HG03097 (cell line): ENCODE results near the gene MRPS35.

ENCODE experiments used
- ATAC-seq: cut with Tn5 transposase; IDR thresholded peaks from one replicate; pipeline ENCODE4 v1.9.1; 2021; ENCODE audit not compliant: unreplicated experiment, low FRiP score

The MRPS35 gene

DNA sequence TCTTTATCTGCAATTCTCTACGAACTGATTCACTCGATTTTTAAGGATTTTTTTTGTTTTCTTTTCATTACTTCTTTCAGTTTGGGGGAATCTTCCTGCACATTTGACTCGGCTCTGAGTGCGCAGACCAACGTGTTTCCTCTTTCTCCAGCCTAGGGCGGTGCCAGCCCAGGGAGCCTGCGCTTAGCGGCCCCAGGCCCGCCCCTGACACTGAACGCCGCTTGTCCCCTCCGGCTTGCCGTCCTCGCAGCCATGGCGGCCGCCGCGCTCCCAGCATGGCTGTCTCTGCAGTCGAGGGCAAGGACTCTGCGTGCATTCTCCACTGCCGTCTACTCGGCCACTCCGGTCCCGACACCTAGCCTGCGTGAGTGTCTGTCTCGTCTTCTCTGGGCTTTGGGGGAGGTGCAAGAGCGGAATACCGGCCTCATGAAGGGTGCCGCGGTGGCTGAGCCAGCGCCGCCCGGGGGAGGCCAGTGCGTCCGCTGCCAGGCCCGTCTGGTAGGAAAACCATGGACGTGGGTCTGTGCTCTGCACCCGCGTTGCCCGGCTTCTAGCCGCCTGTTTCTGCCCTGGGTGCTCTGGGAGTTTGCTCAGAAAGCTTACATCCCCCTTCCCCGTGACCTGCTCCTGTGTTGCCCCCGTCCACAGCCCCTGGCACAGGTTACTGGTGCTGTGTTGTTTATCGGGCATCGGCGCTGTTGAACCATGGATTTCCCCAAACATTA lies at the start of gene MRPS35:
MRPS35 (plus strand) TSS at position 241 of the 725 bp plus-strand sequence; CDS start at position 253, 12 bp downstream.
- ATAC-seq, result peak; percentile 92

DNA sequence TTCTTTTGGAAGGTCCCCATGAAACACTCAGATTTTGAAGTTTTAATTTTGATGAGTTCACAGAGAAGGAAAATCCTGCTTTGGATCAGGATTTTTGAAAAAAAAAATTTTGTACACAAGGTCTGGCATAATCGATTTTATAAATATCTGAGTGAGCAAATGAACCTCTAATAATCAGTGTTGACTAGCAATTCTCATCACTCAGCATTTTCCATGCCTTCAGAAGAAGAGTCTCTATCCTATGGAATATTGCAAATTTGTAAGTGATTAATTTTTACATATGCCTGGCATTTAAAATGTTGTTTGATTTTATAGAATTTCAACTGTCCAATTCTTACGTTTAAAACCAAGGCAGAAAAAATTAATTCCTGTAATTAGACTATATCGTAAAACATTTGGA lies 44.9 kb upstream of the MRPS35 start:
- no peak for ATAC-seq

DNA sequence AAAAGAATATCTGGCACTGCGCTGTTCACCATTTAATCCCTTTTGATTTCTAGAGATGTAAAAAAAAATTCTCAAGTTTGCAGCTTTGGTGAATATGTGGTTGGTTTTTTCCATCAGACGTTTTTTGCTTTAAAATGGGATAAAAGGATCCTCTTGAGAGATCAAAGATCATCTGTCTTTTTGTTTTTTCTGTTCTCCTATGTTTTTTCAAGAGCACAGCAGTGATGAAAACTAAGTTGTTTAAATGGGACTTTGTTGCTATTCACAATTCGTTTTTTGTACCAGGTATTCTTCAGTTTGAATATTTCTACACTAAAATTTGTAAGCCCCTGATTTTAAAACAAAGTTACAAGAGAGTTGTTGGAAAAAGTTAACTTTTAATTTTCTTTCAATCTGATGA lies 44.1 kb upstream of the MRPS35 start:
- ATAC-seq, result no peak

DNA sequence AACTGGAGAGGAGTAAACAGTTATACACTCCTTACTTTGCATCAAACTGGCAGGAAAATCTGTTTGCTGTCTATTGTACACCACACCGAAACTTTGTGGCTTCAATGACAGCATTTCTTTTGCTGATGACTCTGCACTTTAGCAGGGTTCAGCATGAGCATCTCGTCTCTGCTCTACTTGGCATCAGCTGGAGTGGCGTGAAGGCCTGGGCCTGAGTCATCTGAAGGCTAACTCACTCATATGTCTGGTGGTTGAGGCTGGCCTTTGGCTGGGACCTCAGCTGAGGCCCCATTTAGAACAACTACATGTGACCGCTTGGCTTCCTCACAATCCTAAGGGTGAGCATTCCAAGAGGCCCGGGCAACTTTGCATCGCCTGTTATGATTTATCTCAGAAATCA lies 43.1 kb upstream of the MRPS35 start:
- no peak for ATAC-seq

DNA sequence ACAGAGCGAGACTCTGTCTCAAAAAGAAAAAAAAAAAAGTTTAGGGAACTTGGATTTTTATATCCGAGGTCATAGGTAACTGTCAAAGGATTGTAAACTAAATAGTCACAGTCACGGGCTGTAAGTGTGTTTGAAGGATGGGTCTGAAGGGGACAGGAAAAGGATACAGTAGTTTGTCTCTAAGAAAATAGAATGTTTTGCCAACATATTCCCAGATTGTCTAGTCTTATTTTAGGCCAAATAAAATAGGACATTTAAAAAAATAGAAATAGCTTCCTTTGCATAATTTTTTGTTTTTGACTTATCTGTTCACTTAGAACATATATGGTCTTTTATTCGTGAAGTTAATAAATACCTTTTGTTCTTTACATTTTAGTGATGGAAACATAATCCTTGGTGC lies 38.6 kb upstream of the MRPS35 start:
- ATAC-seq, result no peak

DNA sequence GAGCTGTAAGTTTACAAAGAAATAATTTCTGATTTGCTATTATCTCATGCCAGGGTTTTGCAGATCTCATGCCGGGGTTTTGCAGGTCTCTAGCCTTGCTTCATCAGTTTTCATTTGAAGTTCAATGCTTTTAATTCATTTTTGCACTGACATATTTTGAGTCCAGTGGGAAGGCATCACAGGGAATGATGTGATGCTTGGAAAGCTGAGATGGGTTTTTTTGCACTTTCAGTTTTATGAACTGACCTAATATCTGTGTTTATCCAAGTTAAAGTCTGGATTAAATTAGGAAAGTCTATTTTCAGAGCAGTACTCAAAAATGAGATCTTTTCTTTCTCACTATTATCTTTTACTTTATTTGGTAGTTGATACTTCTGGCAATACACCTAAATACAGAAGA lies 38.0 kb upstream of the MRPS35 start:
- ATAC-seq, result no peak

DNA sequence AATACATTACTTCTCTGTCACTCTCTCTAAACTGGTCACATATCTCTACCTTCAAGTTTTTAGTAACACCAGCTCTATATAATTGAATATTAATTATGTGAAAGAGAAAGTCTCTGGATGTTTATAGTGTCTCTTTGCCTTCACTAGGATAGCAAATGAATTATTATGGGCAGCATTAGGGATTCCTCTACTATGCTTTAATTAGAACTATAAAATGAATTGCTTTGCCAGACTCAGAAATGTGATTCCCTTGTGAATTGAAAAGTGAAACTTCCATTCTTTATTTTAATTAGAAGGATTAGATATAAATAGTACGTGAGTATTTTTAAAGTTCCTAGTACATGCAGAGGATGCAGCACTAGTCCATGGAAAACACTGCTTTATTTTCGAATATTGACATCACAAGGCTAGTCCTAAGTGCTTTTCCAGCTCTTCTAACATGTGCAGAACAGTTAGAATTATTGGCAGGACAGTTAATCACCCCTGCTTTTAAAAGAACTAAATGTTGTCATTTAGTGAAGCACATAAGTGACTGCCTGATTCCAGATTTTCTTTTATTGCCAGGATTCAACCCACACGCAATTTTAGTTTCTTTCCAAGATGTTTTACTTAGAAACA lies 37.4 kb upstream of the MRPS35 start:
- no peak for ATAC-seq

DNA sequence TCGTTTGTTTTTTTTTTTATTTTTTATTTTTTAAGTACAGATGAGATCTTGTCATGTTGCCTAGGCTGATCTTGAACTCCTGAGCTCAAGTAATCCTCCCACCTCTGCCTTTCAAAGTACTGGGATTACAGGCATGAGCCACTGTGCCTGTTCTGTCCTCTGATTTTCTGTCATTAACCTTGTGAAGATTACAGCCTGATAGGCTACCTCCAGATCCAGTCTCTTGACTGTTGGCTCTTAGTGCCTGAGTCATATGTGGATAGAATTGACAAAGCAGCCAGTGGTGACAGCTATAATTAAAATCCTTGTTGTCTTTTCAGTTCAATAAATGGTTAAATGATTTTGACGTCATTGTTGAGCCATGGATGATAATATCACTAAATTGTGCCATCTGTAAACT lies 35.6 kb upstream of the MRPS35 start:
- no peak for ATAC-seq

DNA sequence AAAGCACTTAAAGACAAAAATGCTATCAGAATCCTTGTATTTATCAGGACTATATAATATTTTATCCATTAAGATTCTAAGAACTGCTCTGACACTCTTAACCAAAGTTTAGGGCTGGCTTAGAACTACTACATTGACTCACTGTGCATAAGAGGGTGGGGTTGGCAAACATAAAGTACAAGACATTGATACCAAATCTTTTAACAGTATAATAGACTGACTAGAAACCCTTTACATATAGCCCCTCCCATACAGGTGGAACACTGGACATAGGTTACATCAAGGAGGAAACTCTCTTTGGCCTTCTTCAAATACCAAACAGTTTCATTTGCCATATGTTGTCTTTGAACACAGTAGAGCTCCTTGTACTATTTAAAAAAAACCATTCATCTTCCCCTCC lies 30.0 kb upstream of the MRPS35 start:
- ATAC-seq, result no peak

DNA sequence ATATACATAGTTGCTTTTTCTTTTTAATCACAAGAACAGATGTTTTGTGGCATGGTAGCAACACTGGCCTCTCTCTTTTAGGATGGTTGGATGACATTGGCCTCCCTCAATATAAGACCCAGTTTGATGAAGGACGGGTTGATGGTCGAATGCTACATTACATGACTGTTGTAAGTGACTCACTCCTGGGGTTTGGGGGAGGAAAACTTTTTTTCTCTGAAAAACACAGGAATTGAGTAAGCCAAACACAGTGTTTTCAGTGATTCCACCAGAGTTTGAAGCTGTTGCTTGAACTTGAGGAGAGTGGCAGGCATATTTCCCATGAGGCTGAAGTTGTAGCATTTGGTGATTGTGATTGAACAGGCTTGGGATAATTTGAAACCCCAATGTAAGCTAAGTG lies 28.1 kb upstream of the MRPS35 start:
- ATAC-seq, result no peak

DNA sequence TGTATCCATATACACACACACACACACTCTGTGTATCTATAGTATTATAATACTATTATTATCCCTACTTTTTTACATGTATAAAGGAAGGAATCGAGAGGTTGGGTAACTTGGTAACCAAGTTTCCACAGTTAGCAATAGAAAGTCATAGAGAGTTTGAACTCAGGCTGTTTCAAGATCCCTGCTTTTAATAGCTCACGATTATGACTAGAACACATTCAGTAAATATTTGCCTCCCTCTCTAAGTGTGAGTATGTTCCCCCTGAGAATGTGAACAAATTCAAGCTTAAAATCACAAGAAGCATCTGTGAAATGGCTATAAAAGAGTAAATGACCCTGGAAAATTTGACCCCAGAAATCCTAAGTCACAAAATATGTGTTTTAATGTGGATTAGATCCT lies 25.4 kb upstream of the MRPS35 start:
- ATAC-seq, result no peak

DNA sequence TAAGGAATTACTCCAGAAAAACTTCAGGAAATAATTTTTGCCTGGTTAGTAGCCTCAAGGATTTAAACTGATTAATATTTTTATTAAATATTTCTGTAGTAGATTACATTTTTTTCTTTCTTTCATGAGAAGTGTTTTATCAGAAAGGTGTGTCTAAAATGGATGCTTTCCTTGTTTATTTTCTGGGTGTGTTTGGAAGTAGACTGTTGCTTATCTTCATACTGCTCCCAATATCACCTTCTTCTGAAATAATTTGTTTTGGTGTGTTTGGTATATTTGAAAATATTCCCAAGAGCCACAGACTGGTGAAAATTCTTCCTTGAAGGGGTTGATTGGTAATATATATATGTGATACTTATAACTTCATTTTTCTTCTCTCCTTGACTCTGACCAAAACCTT lies 24.5 kb upstream of the MRPS35 start:
- no peak for ATAC-seq

DNA sequence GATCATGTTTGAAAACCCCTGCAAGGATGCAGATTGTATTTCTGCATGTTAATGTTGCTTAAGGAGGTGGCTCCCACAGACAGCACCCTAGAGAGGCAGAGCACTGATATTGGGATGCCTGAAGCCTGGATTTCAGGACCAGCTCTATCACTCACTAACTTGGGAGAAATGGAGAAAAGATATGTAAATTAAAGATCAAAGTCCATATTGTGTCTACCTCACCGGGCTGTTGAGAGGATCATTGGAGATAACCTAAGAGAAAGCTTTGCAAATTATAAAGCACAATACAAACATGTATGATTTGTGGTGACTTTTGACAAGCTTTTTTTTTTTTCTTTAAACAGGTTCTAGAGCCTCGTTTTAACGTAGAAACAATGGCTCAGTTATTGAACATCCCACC lies 22.0 kb upstream of the MRPS35 start:
- no peak for ATAC-seq

DNA sequence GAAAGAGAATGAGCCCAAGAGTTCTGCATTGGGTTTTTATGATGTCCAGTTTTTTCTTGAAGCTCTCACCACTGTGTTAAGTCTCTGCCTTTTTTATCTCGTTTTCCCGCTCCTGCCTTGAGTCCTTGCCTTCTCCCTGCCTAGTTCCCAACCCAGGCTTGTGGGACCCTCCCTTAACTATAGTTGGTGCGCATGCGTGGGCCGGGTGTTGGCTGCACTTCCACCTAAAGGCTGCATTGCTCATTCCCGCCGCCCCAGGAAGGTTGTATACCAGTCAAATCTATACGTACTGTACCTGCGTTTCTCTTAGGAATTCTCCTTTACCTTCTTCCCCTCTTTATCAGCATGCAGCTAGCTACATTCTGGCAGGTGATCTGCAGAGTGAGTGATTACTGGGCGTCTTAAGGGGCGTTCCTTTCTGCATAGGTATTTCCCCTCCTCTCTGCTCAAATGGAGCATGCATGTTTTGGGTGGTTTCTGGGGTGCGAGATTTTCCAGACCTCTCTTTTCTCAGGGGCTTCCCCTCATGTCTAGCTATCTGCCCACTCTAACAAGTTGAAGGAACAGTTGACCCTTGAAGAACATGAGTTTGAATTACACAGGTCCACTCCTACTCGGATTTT lies 21.0 kb upstream of the MRPS35 start:
- no peak for ATAC-seq

DNA sequence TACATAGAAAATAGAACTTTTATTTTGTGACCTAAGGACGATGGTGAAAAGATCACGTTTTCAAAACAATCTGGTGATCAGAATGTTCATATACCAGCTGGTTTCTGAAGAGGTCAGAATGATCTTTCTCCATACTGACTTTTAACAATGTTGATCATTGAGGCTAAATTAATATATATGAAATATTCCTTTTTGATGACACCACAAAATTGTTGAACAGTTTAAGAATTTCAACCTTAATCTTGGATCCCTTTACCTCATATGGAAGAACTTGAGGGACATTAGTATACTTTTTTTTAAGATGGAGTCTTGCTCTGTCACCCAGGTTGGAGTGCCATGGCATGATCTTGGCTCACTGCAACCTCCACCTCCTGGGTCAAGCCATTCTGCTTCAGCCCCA lies 17.2 kb upstream of the MRPS35 start:
- no peak for ATAC-seq

DNA sequence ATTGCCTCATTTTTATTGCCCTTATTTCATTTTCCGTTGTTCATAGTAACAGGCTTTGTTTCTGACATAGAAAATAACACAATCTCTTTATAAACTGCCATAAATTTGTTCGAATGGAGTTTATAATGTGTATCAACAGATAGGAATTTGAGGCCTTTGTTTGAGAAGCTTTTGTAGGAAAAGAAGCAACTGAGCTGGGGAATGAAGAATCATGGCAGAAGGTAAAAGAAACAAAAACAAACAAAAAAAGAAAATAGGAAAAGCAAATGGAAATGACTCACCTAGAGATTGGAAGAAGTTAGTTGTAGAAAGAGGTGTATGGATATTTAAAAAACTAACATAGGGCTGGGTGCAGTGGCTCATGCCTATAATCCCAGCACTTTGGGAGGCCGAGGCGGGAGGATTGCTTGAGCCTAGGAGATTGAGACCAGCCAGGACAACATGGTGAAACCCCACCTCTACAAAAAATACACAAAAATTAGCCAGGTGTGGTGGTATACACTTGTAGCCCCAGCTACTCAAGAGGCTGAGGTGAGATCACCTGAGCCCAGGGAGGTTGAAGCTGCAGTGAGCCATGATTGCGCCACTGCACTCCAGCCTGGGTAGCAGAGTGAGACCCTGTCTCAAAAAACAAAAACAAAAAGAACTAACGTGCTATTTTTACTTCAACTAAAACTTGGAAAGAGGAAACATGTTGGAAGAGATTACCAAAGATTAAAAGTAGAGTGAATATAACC lies 14.9 kb upstream of the MRPS35 start:
- no peak for ATAC-seq

DNA sequence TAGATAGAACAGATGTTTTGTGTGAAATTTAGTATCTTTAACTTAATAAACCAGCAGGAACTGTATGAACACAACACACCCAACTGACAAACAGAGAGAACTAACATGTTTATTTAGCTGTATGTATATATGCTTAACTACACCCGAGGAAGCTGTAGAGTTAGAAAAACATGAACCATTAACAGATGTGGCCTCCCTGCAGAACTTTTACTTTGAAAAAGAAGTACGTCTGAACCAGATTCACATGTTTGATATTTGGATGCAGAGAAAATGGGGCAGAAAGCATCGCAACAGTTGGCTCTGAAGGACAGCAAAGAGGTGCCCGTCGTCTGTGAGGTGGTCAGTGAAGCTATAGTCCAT lies 14.4 kb upstream of the MRPS35 start, which contains the start of gene REP15:
REP15 (plus strand) TSS at position 155 of the 360 bp plus-strand sequence; CDS start at position 271, 116 bp downstream.
- ATAC-seq, result no peak

DNA sequence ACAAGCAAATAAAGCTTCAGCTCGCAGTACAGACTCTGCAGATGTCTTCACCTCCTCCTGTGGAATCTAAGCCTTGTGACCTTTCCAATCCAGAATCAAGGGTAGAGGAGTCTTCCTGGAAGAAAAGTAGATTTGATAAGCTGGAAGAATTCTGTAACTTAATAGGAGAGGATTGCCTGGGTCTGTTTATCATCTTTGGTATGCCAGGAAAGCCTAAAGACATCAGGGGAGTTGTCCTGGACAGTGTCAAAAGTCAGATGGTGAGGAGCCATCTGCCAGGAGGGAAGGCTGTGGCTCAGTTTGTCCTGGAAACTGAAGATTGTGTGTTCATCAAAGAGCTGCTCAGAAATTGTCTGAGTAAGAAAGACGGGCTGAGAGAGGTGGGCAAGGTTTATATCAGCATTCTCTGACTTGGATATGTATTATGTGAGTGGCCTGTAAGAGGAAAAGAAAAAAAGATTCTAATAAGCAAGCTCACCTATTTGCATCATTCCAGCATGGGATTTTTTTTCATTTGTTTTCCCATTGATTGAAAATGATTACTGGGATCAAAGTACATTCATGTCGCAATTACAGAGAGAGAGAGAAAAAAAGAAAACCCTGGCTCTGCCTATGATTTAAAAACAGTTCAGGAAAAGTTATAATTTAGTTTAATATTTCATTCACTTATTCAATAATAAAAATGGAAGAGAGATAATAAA lies 13.6 kb upstream of the MRPS35 start:
- ATAC-seq, result no peak

DNA sequence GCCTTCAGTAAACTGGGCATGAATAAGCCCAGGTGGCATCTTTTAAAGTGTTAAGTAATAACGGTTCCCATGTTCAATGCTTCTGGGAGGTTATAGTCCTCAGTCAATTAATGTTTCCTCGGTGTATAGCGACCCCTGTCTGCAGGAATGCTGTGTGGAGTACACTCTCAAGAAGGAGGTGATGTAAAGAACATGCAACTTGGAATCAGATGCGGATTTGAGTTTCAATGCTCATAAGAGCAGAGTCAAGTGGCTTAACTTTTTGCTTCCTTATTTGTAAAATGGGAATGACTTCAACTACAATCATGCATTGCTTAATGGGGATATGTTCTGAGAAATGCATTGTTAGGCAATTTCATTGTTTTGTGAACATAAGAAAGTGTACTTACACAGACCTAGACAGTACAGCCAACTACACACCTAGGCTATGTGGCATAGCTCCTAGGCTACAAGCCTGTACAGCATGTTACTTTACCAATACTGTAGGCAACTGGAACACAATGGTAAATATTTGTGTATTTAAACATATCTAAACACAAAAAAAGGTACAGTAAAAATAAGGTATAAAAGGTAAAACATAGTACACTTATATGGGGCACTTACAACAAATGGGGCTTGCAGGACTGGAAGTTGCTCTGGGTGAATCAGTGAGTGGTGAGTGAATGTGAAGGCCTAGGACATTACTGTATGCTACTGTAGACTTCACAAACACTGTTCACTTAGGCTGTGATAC lies 6.7 kb upstream of the MRPS35 start:
- peak; percentile 66 for ATAC-seq

DNA sequence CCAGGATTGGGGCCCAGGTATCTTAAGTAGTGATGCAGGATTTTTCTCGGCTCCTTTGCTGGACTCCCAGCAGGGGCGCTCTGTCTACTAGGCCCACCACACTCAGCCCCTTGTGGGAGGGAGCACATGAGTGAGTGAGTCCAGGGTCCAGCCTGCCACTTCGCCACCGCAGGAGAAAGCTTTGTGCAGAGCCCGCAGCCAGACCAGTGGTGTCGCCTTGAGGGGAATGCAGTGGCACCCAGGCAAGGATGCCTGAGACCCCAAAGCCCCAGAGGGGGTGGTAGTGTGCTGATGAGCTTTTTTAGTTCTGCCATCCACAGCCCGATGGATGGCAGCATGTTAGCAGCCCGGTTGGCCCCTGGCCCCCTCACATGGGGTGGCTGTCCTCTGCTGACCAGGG lies 5.4 kb upstream of the MRPS35 start:
- ATAC-seq, result no peak
